Measurements from ENCODE around the gene RHO.

DNA sequence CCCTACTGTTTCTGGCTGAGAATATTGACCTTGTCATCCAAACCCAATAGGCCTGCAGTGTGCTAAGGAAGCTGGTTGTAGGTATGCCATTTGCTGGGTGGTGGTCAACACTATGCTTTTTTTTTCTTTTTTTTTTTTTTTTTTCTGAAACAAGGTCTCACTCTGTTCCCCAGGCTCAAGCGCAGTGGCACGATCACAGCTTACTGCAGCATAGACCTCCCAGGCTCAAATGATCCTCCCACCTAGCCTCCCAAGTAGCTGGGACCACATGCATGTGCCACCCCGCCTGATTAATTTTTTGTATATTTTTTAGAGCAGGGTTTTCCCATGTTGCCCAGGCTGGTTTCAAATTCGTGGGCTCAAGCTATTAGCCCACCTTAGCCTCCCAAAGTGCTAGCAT is 35.7 kb upstream of the RHO start:
- TF ChIP-seq EZH2 (IDR thresholded peaks at IDR 0.05; ENCODE audit: borderline replicate concordance), result no peak
- TF ChIP-seq, protein P1, sequence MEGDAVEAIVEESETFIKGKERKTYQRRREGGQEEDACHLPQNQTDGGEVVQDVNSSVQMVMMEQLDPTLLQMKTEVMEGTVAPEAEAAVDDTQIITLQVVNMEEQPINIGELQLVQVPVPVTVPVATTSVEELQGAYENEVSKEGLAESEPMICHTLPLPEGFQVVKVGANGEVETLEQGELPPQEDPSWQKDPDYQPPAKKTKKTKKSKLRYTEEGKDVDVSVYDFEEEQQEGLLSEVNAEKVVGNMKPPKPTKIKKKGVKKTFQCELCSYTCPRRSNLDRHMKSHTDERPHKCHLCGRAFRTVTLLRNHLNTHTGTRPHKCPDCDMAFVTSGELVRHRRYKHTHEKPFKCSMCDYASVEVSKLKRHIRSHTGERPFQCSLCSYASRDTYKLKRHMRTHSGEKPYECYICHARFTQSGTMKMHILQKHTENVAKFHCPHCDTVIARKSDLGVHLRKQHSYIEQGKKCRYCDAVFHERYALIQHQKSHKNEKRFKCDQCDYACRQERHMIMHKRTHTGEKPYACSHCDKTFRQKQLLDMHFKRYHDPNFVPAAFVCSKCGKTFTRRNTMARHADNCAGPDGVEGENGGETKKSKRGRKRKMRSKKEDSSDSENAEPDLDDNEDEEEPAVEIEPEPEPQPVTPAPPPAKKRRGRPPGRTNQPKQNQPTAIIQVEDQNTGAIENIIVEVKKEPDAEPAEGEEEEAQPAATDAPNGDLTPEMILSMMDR (IDR thresholded peaks at IDR 0.05; ENCODE audit: poor library complexity), result no peak
